ENCODE measurements around the gene SCYGR7.
"Not testable (repeated sequence)": the region's sequence is repeated elsewhere in the genome, so short reads cannot be mapped to it uniquely, and the experiment has no call there.

Gene SCYGR7, protein sequence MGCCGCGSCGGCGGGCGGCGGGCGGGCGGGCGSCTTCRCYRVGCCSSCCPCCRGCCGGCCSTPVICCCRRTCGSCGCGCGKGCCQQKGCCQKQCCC

DNA sequence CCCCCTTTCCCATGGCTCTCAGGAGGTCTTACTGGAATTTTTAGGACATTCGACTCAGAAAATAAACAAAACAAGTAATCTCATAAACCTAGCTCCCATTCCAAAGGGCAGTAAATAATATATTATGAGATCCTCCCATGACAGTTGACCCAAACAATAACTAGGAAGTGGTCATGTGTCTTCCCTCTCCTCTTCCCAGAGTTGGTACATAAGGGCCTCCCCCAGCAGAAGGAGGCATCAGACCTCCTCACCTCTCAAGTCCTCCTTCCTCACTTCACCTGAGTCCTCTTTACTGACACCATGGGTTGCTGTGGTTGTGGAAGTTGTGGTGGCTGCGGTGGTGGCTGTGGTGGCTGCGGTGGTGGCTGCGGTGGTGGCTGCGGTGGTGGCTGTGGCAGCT is at the start of gene SCYGR7:
SCYGR7 (plus strand) TSS at position 301 of the 400 bp plus-strand sequence; CDS start at position 301, 0 bp downstream.
- no peak for DNase-seq

DNA sequence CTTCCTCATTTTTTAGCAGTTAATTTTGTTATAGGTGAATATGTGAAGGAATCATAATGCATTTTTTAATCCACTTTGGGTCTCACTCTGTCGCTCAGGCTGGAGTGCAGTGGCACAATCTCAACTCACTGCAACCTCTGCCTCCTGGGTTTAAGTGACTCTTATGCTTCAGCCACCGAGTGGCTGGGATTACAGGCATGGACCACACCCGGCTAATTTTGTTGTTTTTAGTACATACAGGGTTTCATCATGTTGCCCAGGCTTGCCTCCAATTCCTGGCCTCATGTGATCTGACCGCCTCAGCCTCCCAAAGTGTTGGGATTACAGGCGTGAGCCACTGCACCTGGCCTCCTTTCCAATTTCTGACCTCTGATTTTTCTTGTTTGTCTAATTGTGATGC is 43.9 kb upstream of the SCYGR7 start:
- DNase-seq = no peak

DNA sequence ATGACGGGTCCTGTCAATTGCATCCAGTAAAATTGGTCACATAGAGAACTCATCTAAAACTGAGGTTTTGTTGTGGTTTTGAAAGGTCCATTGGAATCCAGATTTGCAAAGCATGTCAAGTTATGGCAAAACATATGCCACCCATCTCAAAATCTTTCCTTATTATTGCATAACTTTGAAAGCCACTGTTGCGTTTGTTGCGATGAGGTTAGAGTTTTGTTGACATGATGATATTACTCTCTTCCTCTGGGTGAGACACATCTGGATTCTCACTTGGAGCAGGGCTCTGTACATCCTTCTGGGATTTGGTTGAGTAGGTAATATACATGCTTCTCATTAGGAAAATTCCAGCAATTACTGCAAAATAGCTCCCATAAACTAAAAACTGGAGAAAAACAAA is 40.9 kb upstream of the SCYGR7 start:
- DNase-seq = no peak

DNA sequence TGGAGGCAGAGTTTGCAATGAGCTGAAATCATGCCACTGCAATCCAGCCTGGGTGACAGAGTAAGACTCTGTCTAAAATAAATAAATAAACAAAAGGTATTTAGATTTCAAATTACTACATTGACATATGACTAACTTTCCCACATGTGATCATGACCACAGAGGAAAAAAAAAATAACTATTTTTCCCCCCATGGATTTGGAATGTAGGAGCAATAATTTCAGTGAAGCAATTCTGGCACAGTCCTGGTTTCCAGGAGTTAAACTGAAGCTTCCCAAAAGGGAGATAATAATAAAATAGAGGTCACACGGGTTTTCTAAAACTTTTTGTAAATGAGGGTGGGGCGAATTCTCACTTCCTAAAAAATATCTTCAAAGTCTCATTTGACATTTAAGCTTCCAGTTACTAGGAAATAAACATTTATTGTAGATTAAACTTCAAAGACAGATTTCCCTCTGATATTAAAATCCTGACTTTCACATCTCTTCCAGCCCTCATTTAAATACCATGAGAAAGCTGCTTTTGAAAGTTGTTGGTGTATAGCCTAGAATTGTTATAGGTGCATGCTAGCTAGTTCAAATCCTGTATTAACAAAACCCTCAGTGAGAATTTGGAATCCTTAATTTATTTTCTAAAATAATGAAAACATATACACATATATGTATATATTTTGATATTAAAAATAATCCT is 31.0 kb upstream of the SCYGR7 start:
- no peak for DNase-seq

DNA sequence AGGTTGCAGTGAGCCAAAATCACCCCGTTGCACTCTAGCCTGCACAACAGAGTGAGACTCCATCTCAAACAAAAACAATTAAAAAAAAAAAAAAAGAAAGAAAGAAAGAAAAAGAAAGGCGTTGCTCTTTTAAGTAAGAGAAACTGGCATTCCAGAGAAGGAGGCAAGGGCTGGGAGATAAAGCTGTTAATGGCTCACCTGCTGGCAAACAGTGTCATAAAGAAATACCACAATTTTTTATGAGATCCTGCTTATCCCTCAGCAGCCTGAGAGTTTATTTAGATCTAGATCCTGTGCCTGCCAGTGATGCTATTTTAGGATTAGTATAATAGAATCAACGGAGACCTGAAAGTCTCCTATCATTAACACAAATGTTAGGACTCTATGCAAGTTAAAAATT is 26.6 kb upstream of the SCYGR7 start:
- no peak for DNase-seq

DNA sequence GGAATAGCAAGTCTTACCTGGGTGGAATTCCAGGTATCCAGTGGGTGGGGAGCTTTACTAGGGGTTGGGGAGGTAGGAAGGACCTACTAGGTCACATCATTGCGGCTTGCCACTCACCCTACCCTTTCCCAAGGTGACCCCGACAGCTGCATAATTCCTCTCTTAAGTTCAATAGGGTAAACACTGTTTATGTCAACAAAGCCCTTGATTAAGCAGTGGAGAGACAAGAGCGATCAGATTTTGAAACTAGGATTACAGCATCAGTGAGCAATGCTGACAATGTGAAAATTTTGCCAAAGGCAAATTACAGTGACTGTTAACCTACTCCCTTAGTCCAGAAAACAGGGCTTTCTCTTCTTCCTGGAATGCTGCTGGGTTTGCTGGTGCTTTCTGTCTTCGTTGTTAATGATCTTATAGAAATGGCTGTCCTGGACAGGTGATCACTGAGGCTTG is 24.8 kb upstream of the SCYGR7 start:
- DNase-seq = no peak

DNA sequence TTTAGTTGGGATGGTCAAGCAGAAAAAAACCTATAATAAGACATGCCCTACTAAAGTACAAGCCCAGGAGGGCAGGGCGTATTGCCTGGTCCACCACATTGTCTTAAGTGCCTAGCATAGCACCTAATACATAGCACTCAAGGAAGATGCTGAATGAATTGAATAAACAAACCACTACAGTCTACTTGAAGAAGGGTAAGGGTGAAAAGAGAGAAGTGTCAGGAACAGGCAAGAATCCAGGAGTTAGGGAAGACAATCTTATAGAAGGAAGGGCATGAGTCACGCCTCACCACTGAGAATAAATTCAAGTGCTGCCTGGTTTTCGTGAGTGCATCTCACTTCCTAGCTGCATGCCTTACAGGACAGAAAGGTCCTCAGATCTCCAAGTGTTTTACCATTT is 24.2 kb upstream of the SCYGR7 start:
- no peak for DNase-seq

DNA sequence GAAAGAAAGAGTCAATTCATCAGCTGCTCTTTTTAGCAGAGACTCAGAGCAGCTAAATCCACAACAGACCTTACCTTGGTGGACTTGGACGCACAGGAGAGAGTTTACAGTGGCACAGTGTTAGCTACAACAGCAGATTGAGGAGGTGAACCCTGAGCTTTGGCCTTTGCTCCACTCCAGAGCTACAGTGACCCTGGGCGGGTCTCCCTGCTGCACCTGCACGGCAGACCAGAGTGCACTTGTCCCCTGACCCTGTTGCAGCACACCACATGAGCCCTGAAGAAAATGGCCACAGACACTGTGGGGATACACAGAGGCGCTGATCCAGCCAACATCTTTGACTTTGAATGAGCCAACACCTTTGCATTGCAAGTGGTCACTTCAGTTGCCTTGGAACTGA is 21.3 kb upstream of the SCYGR7 start:
- no peak for DNase-seq

DNA sequence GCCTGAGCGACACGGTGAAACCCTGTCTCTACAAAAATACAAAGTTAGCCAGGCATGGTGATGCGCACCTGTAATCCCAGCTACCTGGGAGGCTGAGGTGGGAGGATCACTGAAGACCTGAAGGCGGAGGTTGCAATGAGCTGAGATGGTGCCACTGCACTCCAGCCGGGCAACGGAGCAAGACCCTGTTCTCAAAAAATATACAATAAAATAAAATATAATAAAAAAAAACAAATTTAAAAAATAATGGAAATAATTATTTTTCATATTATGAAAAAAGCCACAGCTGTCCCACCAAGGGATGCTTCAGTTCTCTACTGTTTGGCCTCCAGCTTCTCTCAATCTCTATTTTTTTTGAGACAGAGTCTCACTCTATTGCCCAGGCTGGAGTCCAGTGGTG is 20.7 kb upstream of the SCYGR7 start:
- no peak for DNase-seq

DNA sequence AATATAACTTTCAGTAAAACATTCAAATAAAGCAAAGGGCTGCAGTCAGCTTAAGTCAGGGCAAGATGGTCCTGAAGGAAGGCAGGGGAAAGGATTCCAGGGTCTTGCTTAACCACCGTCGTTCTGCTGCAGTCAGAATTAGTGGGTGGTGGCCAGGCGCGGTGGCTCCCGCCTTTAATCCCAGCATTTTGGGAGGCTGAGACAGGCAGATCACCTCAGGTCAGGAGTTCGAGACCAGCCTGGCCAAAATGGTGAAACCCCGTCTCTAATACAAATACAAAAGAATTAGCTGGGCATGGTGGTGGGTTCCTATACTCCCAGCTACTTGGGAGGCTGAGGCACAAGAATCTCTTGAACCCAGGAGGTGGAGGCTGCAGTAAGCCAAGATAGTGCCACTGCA is 17.1 kb upstream of the SCYGR7 start:
- DNase-seq = no peak

DNA sequence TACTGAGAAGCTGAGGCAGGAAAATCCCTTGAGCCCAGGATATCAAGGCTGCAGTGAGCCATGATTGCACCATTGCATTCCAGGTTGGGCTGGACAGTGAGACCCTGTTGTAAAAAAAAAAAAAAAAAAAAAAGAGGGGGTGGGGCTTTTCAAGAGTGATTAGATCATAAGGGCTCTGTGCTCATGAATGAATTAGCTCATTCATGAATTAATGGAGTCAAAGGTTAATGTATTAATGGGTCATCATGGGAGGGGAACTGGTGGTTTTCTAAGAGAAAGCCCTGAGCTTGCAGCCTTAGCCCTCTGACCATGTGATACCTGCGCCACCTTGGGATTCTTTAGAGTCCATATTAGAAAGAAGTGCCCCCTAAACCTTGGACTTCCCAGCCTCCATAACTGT is 14.8 kb upstream of the SCYGR7 start:
- no peak for DNase-seq

DNA sequence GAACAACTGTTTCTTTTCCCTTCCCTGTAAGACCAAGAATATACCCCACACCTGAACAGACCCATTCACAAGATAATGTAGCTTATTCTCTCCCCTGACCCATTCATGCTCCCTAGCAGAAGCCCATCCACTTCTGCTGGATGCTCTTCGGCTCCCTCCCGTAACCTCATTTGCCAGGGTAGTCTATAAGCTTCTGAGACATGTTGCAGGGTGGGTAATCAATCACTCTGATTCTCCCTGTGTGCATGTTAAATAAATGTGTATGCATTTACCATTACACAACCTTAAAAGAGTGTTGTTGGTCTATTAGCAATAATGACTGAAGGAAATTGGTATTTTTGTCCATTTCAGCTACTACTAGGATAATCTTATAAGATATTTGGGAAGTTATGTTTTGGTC is 11.6 kb upstream of the SCYGR7 start:
- no peak for DNase-seq

DNA sequence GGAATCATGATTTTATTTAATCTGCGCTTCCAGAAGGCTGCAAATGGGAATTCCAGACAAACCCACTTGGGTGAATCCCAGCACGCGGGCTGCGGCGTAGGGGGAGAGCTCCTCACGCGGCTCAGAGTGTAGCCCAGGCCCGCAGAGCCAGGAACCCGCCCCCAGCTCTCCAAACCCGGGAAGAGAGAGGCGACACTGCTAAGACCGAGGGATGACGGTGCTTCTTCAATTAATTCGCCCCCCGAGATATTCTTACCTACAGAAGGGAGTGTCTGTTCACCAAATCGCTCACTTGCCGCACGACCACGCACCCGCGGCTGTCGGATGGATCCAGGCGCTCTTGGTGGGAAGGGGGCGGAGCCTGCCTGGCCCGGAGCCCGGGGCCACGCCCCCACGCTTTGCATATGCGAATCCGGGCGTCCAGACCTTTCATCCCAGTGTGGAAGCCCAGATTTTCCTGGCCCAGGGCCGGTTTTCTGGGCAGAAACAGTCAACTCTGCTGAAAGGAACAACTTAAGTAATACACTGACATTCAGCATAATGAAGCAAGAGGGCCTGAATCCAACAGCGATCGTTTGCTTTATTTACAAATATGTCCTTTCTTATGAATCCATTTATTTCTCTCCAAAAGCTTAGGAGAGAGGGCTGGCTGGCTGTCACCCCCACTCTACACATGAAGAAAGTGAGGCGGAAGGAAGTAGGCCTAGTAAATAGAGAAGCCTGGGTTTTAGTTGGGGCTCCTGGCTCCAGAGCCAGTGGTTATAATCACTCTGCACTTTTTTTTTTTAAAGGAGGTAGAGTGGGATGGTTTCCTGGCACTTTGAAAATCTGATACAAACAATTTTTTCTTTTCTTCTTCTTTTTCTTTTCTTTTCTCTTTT is 10.2 kb upstream of the SCYGR7 start, which contains the start of gene SLC19A3:
SLC19A3 (minus strand) TSS at position 342 of the 881 bp plus-strand sequence. CDS start 15,710 bp downstream, outside the sequence.
- DNase-seq = peak; percentile 3

DNA sequence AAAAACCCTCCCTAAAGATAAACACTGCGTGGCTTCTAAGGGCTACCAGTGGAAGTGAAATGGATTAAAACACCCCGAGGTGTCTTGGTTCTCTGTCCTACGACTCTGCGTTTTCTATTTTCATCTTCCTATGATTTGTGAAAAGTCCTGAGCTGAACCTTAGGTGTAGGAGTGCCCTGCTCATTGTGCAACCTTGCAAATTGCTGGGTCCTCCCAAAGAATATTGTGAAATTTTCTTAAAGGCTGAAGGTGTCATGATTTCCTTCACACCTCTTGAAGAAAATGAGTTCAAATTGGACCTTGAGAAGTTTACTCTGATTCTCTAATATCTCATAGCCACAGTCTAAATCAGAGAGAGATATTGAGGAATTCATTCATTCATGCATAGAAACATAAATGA is 8.5 kb upstream of the SCYGR7 start:
- DNase-seq = no peak

DNA sequence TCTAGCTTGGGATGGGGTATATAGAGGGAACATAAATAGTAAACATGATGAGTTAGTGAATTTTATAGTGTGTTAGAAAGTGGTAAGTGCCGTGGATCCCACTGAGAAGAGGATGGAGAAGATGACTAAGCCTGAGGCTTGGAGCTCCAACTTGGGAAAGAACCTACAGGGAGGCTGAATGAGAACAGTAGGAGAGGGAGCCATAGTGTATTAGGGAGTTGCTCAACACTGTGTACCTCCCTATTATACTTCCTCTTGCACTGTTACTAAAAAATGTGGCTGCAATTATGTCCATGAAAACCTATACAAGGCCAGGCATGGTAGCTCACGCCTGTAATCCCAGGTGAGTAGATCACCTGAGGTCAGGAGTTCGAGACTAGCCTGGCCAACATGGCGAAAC is 7.5 kb upstream of the SCYGR7 start:
- DNase-seq = no peak

DNA sequence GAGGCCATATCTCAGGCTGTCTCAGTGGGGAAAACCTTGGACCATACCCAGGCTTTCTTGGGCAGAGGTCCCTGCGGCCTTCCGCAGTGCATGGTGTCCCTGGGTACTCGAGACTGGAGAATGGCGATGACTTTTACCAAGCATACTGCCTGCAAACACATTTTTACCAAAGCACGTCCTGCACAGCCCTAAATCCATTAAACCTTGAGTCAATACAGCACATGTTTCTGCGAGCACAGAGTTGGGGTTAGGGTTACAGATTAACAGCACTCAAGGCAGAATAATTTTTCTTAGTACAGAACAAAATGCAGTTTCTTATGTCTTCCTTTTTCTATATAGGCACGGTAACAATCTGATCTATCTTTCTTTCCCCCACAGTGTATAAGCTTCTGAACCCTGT is 5.3 kb upstream of the SCYGR7 start:
- DNase-seq = not testable (repeated sequence)

DNA sequence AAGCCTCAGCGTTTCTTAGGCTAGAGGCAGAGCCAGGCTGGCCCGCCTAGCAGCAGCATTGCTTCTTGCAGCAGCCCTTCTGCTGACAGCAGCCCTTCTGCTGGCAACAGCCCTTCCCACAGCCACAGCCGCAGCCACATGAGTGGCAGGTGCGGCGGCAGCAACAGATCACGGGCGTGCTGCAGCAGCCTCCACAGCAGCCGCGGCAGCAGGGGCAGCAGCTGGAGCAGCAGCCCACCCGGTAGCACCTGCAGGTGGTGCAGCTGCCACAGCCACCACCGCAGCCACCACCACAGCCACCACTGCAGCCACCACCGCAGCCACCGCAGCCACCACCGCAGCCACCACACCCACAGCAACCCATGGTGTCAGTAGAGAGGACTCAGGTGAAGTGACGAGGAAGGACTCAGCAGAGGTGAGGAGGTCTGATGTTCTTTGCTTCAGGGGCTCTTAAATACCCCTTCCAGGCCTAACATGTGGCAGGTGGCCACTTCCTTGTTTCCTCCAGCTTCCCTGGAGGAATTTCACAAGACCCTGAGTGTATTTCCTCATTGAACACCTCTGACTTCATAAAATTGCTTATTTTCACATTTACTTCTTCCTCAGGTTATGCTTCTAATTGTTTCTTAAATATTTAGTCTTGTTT is 3.6 kb upstream of the SCYGR7 start, which contains the start of gene SCYGR6:
SCYGR6 (minus strand) TSS at position 364 of the 646 bp plus-strand sequence; CDS start at position 364, 0 bp downstream.
- no peak for DNase-seq

DNA sequence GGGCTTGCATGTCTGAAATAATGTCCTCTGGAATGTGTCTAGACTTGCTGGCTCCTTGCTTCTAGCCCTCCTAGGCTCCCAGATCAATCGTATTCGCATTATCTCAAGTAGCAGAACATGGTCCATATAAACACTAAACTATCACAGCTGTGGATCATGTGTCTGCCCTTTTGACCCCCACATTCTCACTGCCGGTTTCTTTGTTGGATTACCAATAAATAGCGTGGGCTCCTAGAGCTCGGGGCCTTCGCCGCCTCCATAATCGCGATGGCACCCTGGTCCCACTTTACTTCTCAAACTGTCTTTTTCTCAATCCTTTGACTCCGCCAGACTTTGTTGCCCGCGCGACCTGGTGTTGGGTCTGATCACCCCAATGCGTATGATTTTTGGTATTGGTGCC is 11.2 kb downstream of the SCYGR7 start:
- no peak for DNase-seq

DNA sequence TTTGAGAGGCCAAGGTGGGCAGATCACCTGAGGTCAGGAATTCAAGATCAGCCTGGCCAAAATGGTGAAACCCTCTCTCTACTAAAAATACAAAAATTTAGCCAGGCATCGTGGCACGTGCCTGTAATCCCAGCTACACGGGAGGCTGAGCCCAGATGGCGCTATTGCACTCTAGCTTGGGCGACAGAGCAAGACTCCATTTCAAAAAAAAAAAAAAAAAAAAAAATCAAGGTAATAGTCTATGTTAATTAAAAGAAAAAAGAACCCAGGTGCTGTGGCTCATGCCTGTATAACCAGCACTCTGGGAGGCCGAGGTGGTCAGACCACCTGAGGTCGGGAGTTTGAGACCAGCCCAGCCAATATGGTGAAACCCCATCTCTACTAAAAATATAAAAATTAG is 12.6 kb downstream of the SCYGR7 start:
- not testable (repeated sequence) for DNase-seq

DNA sequence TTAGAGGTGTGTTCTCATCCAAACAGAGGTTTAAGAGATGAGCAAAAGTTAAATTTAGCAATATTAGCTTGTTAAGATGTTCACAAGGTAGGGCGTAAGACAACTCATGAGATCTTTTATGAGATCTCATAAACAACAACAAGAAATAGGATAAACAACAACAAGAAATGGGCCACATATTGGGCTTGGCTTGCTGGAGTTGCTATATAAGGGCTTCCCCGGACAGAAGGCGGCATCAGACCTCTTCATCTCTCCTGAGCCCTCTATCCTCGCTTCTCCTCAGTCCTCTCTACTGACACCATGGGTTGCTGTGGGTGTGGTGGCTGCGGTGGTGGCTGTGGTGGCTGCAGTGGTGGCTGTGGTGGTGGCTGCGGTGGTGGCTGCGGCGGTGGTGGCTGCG is 17.5 kb downstream of the SCYGR7 start, which contains the start of gene SCYGR8:
SCYGR8 (plus strand) TSS at position 301 of the 400 bp plus-strand sequence; CDS start at position 301, 0 bp downstream.
- DNase-seq = no peak

DNA sequence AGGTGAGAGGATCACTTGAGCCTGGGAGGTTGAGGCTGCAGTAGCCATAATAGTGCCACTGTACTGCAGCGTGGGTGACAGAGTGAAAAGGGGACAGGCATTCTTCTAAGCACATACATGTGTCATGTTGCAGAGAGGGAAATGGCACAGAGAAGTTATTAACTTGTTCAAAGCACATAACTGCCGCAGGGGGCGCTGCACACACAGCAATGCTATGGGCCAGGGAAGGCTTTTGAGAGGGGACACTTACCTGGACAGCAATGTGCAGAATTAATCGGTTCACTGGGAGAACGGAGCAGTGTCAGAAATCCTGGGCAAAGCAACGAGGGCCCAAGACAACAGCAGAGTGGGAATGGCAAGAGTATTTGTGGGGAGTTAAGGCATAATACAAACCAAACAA is 19.9 kb downstream of the SCYGR7 start:
- no peak for DNase-seq

DNA sequence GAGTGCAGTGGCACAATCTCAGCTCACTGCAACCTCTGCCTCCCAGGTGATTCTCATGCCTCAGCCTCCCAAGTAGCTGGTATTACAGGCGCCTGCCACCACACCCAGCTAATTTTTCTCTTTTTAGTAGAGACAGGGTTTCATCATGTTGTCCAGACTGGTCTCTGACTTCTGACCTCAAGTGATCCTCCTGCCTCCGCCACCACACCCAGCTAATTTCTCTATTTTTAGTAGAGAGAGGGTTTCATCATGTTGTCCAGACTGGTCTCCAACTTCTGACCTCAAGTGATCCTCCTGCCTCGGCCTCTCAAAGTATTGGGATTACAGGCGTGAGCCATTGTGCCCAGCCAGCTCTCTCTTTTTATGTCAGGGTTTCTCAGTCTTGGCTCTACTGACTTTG is 28.1 kb downstream of the SCYGR7 start:
- not testable (repeated sequence) for DNase-seq

All from stimulated activated CD4-positive, alpha-beta T cell treated with anti-CD3 and anti-CD28 coated beads, Interleukin-1b, Interleukin-23, amount 100 ng/mL, for 48 hours (primary cell).